GM12878 (cell line): ENCODE measurements around the gene DGKQ.

Source experiments
- CREM ChIP-seq: IDR thresholded peaks from 2 replicates; pipeline ENCODE4 v1.6.1; 2014; ENCODE audit warnings: antibody characterized with exemption, low read depth
- E2F4 ChIP-seq: IDR thresholded peaks from 2 replicates; pipeline ENCODE4 v1.6.1; 2012; ENCODE audit warnings: low read depth, low read length, improper control_type of control experiment
- EZH2 ChIP-seq: IDR thresholded peaks from 2 replicates; pipeline ENCODE4 v1.6.1; 2012; ENCODE audit warnings: low read depth, mild to moderate bottlenecking, control low read depth, inconsistent platforms, low read length, borderline replicate concordance; ENCODE audit not compliant: control insufficient read depth
- FOXM1 ChIP-seq: IDR thresholded peaks from 2 replicates; pipeline ENCODE4 v1.6.1; 2012; ENCODE audit warnings: low read depth, mild to moderate bottlenecking, inconsistent platforms, low read length, moderate library complexity
- GABPA ChIP-seq: IDR thresholded peaks from 2 replicates; pipeline ENCODE4 v1.6.1; 2014; ENCODE audit warnings: antibody characterized with exemption, low read depth, mild to moderate bottlenecking, inconsistent platforms
- IRF3 ChIP-seq: fragments of 450-650 bp; IDR thresholded peaks from 2 replicates; pipeline ENCODE4 v1.6.1; 2014; ENCODE audit warnings: mild to moderate bottlenecking
- JUND ChIP-seq: IDR thresholded peaks from 2 replicates; pipeline ENCODE4 v1.6.1; 2012; ENCODE audit warnings: low read depth, mild to moderate bottlenecking, low read length, improper control_type of control experiment, moderate library complexity
- MXI1 ChIP-seq: fragments of 150-350 bp; IDR thresholded peaks from 2 replicates; pipeline ENCODE4 v1.6.1; 2011; ENCODE audit warnings: low read depth, mild to moderate bottlenecking, inconsistent platforms, low read length, improper control_type of control experiment
- POLR2A ChIP-seq: IDR thresholded peaks from 2 replicates; pipeline ENCODE4 v1.6.1; 2011; ENCODE audit warnings: low read depth, mild to moderate bottlenecking, low read length
- POLR2AphosphoS5 ChIP-seq: IDR thresholded peaks from 2 replicates; pipeline ENCODE4 v1.6.1; 2011; ENCODE audit warnings: mild to moderate bottlenecking, low read length, inconsistent platforms
- SPI1 ChIP-seq: IDR thresholded peaks from 2 replicates; pipeline ENCODE4 v1.6.1; 2011; ENCODE audit warnings: low read depth, mild to moderate bottlenecking, low read length, moderate library complexity, borderline replicate concordance; ENCODE audit not compliant: insufficient read depth
- ZBED1 ChIP-seq: IDR thresholded peaks from 2 replicates; pipeline ENCODE4 v1.6.1; 2016; ENCODE audit warnings: borderline replicate concordance
- TF ChIP-seq, protein P1 (sequence below), 3 experiments: IDR thresholded peaks in 2 of 3; conservative IDR thresholded peaks in 1 of 3; 2 replicates each; pipeline ENCODE4 v1.5.1; 2011; ENCODE audit warnings: low read depth in 3 of 3, low read length in 3 of 3, mild to moderate bottlenecking in 3 of 3, control low read depth in 2 of 3, moderate library complexity in 2 of 3, inconsistent platforms in 1 of 3, mixed read lengths in 1 of 3; ENCODE audit not compliant: control insufficient read depth in 2 of 3, insufficient read depth in 1 of 3; ENCODE audit errors: extremely low read depth in 1 of 3
- TF ChIP-seq, protein P2 (sequence below): fragments of 450-650 bp; IDR thresholded peaks from 2 replicates; pipeline ENCODE4 v1.6.1; 2016; ENCODE audit warnings: mild to moderate bottlenecking, moderate library complexity, borderline replicate concordance

- TF ChIP-seq ZBED1 (no peak), FOXM1 (no peak), POLR2A (no peak), SPI1 (no peak), IRF3 (no peak), GABPA (no peak), EZH2 (no peak), JUND (no peak), CREM (no peak), POLR2AphosphoS5 (no peak), MXI1 (no peak), E2F4 (no peak)
- TF ChIP-seq, protein P1, sequence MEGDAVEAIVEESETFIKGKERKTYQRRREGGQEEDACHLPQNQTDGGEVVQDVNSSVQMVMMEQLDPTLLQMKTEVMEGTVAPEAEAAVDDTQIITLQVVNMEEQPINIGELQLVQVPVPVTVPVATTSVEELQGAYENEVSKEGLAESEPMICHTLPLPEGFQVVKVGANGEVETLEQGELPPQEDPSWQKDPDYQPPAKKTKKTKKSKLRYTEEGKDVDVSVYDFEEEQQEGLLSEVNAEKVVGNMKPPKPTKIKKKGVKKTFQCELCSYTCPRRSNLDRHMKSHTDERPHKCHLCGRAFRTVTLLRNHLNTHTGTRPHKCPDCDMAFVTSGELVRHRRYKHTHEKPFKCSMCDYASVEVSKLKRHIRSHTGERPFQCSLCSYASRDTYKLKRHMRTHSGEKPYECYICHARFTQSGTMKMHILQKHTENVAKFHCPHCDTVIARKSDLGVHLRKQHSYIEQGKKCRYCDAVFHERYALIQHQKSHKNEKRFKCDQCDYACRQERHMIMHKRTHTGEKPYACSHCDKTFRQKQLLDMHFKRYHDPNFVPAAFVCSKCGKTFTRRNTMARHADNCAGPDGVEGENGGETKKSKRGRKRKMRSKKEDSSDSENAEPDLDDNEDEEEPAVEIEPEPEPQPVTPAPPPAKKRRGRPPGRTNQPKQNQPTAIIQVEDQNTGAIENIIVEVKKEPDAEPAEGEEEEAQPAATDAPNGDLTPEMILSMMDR (IDR thresholded peaks at IDR 0.05 in 2 of 3, conservative IDR thresholded peaks at IDR 0.05 in 1 of 3; ENCODE audit: control insufficient read depth in 2 of 3, extremely low read depth in 1 of 3, insufficient read depth in 1 of 3, low read depth in 3 of 3, low read length in 3 of 3): no peak
- TF ChIP-seq, protein P2, sequence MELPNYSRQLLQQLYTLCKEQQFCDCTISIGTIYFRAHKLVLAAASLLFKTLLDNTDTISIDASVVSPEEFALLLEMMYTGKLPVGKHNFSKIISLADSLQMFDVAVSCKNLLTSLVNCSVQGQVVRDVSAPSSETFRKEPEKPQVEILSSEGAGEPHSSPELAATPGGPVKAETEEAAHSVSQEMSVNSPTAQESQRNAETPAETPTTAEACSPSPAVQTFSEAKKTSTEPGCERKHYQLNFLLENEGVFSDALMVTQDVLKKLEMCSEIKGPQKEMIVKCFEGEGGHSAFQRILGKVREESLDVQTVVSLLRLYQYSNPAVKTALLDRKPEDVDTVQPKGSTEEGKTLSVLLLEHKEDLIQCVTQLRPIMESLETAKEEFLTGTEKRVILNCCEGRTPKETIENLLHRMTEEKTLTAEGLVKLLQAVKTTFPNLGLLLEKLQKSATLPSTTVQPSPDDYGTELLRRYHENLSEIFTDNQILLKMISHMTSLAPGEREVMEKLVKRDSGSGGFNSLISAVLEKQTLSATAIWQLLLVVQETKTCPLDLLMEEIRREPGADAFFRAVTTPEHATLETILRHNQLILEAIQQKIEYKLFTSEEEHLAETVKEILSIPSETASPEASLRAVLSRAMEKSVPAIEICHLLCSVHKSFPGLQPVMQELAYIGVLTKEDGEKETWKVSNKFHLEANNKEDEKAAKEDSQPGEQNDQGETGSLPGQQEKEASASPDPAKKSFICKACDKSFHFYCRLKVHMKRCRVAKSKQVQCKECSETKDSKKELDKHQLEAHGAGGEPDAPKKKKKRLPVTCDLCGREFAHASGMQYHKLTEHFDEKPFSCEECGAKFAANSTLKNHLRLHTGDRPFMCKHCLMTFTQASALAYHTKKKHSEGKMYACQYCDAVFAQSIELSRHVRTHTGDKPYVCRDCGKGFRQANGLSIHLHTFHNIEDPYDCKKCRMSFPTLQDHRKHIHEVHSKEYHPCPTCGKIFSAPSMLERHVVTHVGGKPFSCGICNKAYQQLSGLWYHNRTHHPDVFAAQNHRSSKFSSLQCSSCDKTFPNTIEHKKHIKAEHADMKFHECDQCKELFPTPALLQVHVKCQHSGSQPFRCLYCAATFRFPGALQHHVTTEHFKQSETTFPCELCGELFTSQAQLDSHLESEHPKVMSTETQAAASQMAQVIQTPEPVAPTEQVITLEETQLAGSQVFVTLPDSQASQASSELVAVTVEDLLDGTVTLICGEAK: no peak
Measured at GRCh38 chr4:997375-998071, 24.2 kb upstream of the DGKQ start.
